SKM-1 treated with dmso at 0.1 percent for 144 hours (cell line): Measurements from ENCODE around the gene RNASE13.
"Not testable (repeated sequence)": the region's sequence is repeated elsewhere in the genome, so short reads cannot be mapped to it uniquely, and the experiment has no call there.

Source experiments
- DNase-seq: peaks from one replicate; lab custom pipeline; 2025; ENCODE audit not compliant: unreplicated experiment; lab: John Stamatoyannopoulos, UW

The RNASE13 gene

GRCh38 chr14:21023817-21024584 is 10.6 kb downstream of the RNASE13 start:
- no peak for DNase-seq

DNA sequence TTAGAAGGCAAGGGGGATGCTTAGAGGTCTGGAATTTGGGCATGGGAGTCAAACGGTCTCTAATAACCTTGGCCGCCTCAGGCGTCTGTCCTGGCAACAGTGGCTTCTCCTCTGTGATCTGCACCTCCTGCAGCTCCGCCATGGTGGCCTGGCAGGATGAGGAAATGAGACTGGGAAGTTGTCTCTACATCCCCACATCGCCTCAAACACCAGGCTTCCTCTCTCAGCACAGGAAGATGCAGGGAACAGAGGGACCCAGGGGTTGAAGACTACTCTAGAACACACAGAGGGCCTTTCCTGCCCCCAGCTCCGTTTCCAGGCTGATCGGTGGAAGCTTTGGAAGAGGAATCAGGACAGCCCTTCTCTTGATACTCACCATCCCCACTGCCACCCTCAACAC is 11.4 kb downstream of the RNASE13 start:
- DNase-seq, result no peak

DNA sequence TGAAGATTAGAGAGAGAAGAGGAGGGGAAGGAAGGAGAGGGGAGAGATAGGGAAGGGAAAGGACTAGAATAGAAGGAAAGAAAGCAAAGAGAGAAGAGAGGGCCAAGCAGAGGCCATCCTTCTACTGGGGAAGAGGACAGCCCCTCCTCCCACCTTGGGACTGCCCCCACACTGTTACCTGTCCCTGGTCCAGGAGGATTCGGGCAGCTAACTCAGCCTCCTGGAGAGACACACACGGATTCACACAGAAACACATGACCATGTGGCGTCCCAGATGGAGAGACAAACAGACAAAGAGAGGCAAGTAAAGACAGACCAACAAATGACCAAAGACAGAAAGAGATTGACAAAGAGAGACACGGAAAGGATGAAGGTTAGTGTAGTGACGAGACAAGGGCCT is 11.9 kb downstream of the RNASE13 start:
- no peak for DNase-seq

DNA sequence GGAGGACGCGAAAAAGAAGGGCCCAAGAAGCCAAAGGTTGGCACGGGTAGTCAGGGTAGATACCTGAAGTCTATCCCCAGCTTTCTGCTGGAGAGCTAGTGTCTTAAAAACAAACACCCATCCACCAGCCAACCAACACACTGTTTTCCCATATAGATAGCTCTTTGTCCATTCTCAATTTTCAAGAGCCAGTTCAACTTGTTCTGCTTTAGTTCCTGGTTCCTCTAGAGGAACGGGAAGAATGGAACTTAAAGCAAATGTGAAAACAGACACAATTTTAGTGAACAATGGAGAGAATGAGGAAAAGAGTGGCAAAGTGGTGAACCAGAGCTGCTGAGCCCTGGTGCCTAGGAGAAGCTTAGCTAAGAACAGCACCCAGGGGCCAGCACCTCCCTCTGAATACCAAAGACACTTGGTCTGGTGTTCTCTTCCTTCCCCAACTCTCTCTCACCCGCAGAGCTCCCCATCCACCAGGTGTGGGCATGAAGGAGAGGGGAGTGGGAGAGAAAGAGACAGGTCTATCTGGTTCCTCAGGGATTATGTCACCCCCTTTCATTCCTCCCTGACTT is 13.5 kb downstream of the RNASE13 start:
- no peak for DNase-seq

GRCh38 chr14:21019366-21019765 is 15.2 kb downstream of the RNASE13 start:
- DNase-seq, result no peak

- DNase-seq, result no peak
Measured at GRCh38 chr14:21018781-21019180, 15.8 kb downstream of the RNASE13 start.

DNA sequence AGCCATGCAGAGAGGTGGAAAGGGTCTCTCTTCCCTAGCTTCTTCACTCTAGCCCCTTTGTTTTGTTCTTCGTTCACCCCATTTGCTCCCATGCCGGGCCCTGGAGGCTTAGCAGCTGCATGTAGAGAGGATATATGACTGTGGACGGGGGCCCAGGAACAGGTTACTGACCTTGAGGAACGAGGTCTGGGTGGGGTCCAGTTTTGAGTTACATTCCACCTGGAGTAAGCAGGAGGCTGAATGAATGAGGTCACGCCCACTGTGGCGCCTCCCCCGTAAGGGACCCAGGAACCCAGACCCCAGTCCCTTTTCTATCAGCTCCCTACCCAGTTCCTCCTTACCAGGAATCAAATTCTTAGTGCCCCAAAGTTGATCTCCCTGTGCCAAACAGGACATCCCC is 16.3 kb downstream of the RNASE13 start:
- DNase-seq, result no peak

DNA sequence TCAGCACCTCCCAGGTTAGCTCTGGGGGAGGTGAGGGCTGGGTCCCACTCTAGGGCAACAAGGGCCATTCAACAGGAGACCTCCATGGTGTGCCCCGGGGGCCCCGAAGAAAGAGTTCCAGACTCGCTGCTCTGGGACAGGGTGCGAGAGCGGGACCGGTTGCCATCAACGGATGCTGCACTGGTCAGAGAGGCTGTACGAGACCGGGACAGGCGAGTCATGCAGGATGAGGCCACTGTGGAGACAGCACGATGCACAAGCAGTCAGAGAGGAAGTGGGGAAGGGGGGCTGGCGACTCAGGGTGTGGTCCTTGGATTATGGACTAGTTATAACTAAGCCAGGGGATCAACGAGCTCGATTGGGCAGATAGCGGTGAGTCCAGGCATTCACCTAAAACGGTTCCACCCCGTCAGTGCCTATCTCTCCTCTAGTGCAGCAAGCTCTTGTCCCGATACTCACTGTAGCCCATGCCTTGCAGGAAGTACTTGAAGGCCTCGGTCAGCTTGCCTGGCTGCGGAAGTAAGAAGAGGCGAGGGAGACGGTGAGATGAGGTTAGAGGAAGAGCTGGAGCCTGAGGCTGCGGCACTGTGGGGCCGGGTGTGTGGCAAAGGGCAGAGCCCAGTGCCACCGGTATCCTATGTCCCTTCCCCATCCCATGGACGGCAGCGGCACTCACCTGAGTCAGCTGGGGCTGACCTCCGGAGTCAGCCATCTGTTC is 16.9 kb downstream of the RNASE13 start:
- no peak for DNase-seq

- no peak for DNase-seq
Measured at GRCh38 chr14:21016413-21017190, 18.0 kb downstream of the RNASE13 start.

DNA sequence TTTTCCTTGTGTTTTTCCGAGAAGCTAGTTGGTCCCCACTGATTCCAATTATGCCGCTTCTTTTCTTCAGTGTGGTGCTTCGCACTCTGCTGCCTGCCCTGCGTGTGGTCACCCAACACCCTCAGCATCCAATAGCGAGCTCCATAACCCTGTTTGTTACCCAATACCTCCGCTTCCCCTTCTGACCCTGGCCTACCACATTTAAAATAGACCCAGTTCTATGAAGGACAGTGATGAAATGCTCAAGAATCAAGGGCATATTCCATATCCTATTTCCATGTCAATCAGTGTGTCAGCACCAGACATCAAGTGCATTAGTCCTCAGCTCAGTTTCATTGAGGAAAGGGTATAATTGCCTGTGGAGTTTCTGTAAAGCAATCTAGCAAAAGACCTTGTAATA is 19.3 kb downstream of the RNASE13 start:
- peak; percentile 62 for DNase-seq

- DNase-seq, result peak; percentile 30
Measured at GRCh38 chr14:21014761-21015190, 19.8 kb downstream of the RNASE13 start.

GRCh38 chr14:21011136-21011535 is 23.5 kb downstream of the RNASE13 start:
- DNase-seq, result no peak

DNA sequence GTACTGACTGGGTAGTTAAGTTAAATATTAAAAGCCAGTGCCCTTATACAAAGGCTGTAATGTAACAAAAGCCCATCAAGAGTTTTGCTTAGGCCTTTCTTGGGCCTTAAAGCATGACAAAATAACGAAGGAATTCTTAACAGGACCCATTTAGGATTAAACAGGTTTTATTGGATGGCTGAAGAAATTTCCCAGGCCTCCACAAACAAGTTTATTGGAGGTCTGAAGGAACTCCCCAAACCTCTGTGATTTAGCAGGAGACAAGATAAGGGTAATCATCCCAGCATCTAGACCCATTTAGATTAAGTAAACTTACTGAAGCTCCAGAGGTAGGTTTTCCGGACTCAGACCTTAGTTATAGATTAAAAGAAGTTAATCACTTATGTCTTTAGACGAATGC is 24.9 kb downstream of the RNASE13 start:
- not testable (repeated sequence) for DNase-seq

GRCh38 chr14:21003788-21004346 is 30.7 kb downstream of the RNASE13 start:
- no peak for DNase-seq

- DNase-seq, result no peak
Measured at GRCh38 chr14:21001218-21001617, 33.4 kb downstream of the RNASE13 start.

DNA sequence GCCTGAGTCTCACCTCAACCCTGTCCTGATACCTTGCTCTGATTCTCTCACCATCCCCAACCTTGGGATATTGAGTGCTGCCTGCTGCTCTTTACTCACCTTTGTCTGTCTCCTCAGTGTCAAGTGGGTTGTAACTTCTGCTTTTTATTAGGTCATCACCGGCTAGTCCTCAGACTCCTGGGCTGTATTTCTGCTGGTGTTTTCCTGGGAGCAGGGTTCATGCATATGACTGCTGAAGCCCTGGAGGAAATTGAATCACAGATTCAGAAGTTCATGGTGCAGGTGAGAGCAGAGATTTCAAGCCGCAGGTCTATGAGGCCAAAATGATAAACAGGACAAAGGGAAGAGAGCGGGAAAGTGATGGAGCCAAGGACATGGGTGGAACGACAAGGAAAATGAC is 35.0 kb downstream of the RNASE13 start:
- DNase-seq, result no peak

DNA sequence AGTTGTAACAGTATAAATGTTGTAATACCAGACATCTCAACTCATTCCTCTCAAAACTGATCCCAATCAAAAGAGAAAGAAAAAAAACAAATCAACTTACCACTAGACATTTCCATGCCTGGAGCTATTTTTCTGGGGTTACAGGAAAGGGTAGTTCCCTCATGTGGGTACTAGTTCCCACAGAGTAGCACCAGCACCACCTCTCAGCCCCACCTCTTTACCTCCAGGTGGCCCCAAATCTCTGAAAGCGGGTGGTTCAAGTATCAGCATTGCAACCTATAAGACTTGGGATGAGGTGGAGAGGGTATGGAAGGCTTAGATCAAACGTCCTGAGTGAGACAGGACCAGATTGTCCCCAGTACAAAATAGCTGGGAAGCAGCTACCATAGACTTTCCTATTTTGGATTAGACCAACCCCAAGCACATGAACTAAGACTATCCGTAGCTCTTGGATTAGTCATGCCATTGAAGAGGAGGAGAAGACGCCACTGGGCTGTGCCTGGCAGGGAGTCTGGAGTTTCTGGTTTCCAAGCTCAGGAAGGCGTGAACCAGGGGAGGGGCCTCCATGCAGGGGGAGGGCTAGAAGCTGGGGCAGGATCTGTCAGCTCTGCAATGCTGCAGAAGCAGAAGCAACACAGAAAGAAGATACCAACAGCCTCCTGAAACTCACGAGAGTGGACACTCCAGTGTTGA is 35.8 kb downstream of the RNASE13 start, which contains the start of gene SLC39A2:
Gene SLC39A2 (plus strand): TSS at position 620 of the 693 bp plus-strand sequence. CDS start 154 bp downstream, outside the sequence.
- DNase-seq, result no peak

GRCh38 chr14:20998139-20998538 is 36.5 kb downstream of the RNASE13 start:
- no peak for DNase-seq

- DNase-seq, result no peak
Measured at GRCh38 chr14:20997564-20997963, 37.0 kb downstream of the RNASE13 start.

DNA sequence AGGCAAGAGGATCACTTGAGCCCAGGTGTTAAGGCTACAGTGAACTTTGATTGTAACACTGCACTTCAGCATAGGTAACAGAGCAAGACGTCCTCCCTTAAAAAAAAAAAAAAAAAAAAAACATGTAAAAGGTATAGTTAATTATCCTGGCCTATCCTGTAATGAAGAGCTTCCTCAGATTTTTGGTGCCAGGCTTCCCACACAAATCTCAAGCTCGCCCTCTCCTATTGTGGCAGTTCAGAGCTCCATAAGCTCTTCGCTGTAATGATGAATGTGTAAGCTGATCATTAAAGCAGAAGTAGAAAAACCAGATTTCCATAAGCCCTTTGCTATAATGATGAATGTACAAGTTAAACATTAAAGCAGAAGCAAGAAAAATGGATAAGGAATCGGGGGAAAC is 37.5 kb downstream of the RNASE13 start:
- DNase-seq, result no peak
